ENCODE results near the gene DLG1.

DLG1 gene

GRCh38 chr3:197015790-197016736 lies 282.3 kb downstream of the DLG1 start:
- no peaks in the 10 kb centered on the region for H3K9me2 ChIP-seq (replicated peaks; ENCODE audit: insufficient read depth, low read length)
- no peaks in the 10 kb centered on the region for H3K27me3 ChIP-seq (replicated peaks; ENCODE audit: insufficient read depth, low read length)
- H4K20me1 ChIP-seq (ENCODE audit: insufficient read depth, low read length), result no peaks in the 10 kb centered on the region
- DNase-seq, result no peak
- no peak overlapping the region for H2AFZ ChIP-seq (ENCODE audit: low read length)
- no peak for TF ChIP-seq EZH2phosphoT487 (IDR thresholded peaks at IDR 0.05; ENCODE audit: low read length)
- no peak for TF ChIP-seq EZH2 (optimal IDR thresholded peaks at IDR 0.05; ENCODE audit: low read depth, low read length)
- TF ChIP-seq CTCF (IDR thresholded peaks at IDR 0.05; ENCODE audit: low read length), result no peak
- no peak overlapping the region for H3K27ac ChIP-seq (ENCODE audit: low read length)
- no peaks in the 10 kb centered on the region for H3K36me3 ChIP-seq (replicated peaks; ENCODE audit: insufficient read depth, low read length)
- no peaks in the 10 kb centered on the region for H3F3A ChIP-seq (ENCODE audit: insufficient read depth, low read length)
- no peak overlapping the region for H3K4me3 ChIP-seq (ENCODE audit: low read length)
- no peaks in the 10 kb centered on the region for H3K4me1 ChIP-seq (ENCODE audit: low read length)
- no peak overlapping the region for H3K9ac ChIP-seq (ENCODE audit: low read length)
- H3K4me2 ChIP-seq (ENCODE audit: low read depth, low read length), result no peak overlapping the region
- no peaks in the 10 kb centered on the region for H3K9me3 ChIP-seq (replicated peaks; ENCODE audit: insufficient read depth, low read length)
- H3K79me2 ChIP-seq (ENCODE audit: low read length), result no peaks in the 10 kb centered on the region

GRCh38 chr3:197014942-197015575 lies 283.4 kb downstream of the DLG1 start:
- no peaks in the 10 kb centered on the region for H3K4me1 ChIP-seq (ENCODE audit: low read length)

GRCh38 chr3:197014024-197014423 lies 284.4 kb downstream of the DLG1 start:
- H3F3A ChIP-seq (ENCODE audit: insufficient read depth, low read length), result no peaks in the 10 kb centered on the region
- H3K4me3 ChIP-seq (ENCODE audit: low read length), result no peak overlapping the region
- TF ChIP-seq EZH2 (optimal IDR thresholded peaks at IDR 0.05; ENCODE audit: low read depth, low read length) (no peak), EZH2phosphoT487 (IDR thresholded peaks at IDR 0.05; ENCODE audit: low read length) (no peak)
- no peaks in the 10 kb centered on the region for H3K9me3 ChIP-seq (replicated peaks; ENCODE audit: insufficient read depth, low read length)
- H3K4me2 ChIP-seq (ENCODE audit: low read depth, low read length), result no peak overlapping the region
- no peak for DNase-seq
- no peaks in the 10 kb centered on the region for H3K79me2 ChIP-seq (ENCODE audit: low read length)
- no peak overlapping the region for H3K27ac ChIP-seq (ENCODE audit: low read length)
- no peaks in the 10 kb centered on the region for H3K36me3 ChIP-seq (replicated peaks; ENCODE audit: insufficient read depth, low read length)
- no peaks in the 10 kb centered on the region for H3K27me3 ChIP-seq (replicated peaks; ENCODE audit: insufficient read depth, low read length)
- no peaks in the 10 kb centered on the region for H4K20me1 ChIP-seq (ENCODE audit: insufficient read depth, low read length)
- no peak overlapping the region for H3K9ac ChIP-seq (ENCODE audit: low read length)
- H3K9me2 ChIP-seq (replicated peaks; ENCODE audit: insufficient read depth, low read length), result no peaks in the 10 kb centered on the region
- H2AFZ ChIP-seq (ENCODE audit: low read length), result no peak overlapping the region
- H3K4me1 ChIP-seq (ENCODE audit: low read length), result no peaks in the 10 kb centered on the region

More at GRCh38 chr3:197014942-197015575, 283.4 kb downstream of the DLG1 start:
- H3K36me3 ChIP-seq (replicated peaks; ENCODE audit: insufficient read depth, low read length), result no peaks in the 10 kb centered on the region
- H3K79me2 ChIP-seq (ENCODE audit: low read length), result no peaks in the 10 kb centered on the region
- H2AFZ ChIP-seq (ENCODE audit: low read length), result no peak overlapping the region
- H3K27me3 ChIP-seq (replicated peaks; ENCODE audit: insufficient read depth, low read length), result no peaks in the 10 kb centered on the region
- no peaks in the 10 kb centered on the region for H3K9me3 ChIP-seq (replicated peaks; ENCODE audit: insufficient read depth, low read length)
- H3K4me3 ChIP-seq (ENCODE audit: low read length), result no peak overlapping the region
- H3F3A ChIP-seq (ENCODE audit: insufficient read depth, low read length), result no peaks in the 10 kb centered on the region
- H3K9me2 ChIP-seq (replicated peaks; ENCODE audit: insufficient read depth, low read length), result no peaks in the 10 kb centered on the region
- H4K20me1 ChIP-seq (ENCODE audit: insufficient read depth, low read length), result no peaks in the 10 kb centered on the region
- H3K4me2 ChIP-seq (ENCODE audit: low read depth, low read length), result no peak overlapping the region
- no peak for DNase-seq
- no peak overlapping the region for H3K27ac ChIP-seq (ENCODE audit: low read length)
- no peak for TF ChIP-seq CTCF (IDR thresholded peaks at IDR 0.05; ENCODE audit: low read length)
- TF ChIP-seq EZH2 (optimal IDR thresholded peaks at IDR 0.05; ENCODE audit: low read depth, low read length), result no peak
- TF ChIP-seq EZH2phosphoT487 (IDR thresholded peaks at IDR 0.05; ENCODE audit: low read length), result no peak
- H3K9ac ChIP-seq (ENCODE audit: low read length), result no peak overlapping the region

Measured in MM.1S (cell line).